ENCODE results near the gene PIK3CB.

PIK3CB gene

GRCh38 chr3:138846262-138846791 is 11.6 kb upstream of the PIK3CB start:
- no peaks in the 10 kb centered on the region for H3K27me3 ChIP-seq (ENCODE audit: insufficient read depth, low read length)
- no peak overlapping the region for H3K27ac ChIP-seq (ENCODE audit: low read depth, low read length, poor library complexity, severe bottlenecking)
- H3K4me1 ChIP-seq (ENCODE audit: insufficient read depth, low read length, severe bottlenecking): no peaks in the 10 kb centered on the region
- H3F3A ChIP-seq (ENCODE audit: insufficient read depth, low read length): no peaks in the 10 kb centered on the region
- no peaks in the 10 kb centered on the region for H3K9me3 ChIP-seq (ENCODE audit: low read length)
- no peaks in the 10 kb centered on the region for H3K9me2 ChIP-seq (ENCODE audit: low read depth, low read length)
- H4K20me1 ChIP-seq (ENCODE audit: insufficient read depth, low read length): no peaks in the 10 kb centered on the region
- H2AFZ ChIP-seq (ENCODE audit: low read length): no peak overlapping the region
- H3K79me2 ChIP-seq (ENCODE audit: insufficient read depth, low read length): no peaks in the 10 kb centered on the region
- no peak overlapping the region for H3K4me2 ChIP-seq (ENCODE audit: low read length)
- no peak for TF ChIP-seq EZH2 (IDR thresholded peaks at IDR 0.05; ENCODE audit: borderline replicate concordance, low read length)
- TF ChIP-seq CTCF (IDR thresholded peaks at IDR 0.05; ENCODE audit: low read length): no peak
- no peak overlapping the region for H3K9ac ChIP-seq (ENCODE audit: low read length)
- no peaks in the 10 kb centered on the region for H3K36me3 ChIP-seq (ENCODE audit: insufficient read depth, low read length)
- H3K4me3 ChIP-seq (ENCODE audit: low read depth, low read length, poor library complexity, severe bottlenecking): no peak overlapping the region

- H3K79me2 ChIP-seq (ENCODE audit: insufficient read depth, low read length): no peaks in the 10 kb centered on the region
- no peak for TF ChIP-seq CTCF (IDR thresholded peaks at IDR 0.05; ENCODE audit: low read length)
- no peak for TF ChIP-seq EZH2 (IDR thresholded peaks at IDR 0.05; ENCODE audit: borderline replicate concordance, low read length)
- no peaks in the 10 kb centered on the region for H3K27me3 ChIP-seq (ENCODE audit: insufficient read depth, low read length)
- no peaks in the 10 kb centered on the region for H3K4me1 ChIP-seq (ENCODE audit: insufficient read depth, low read length, severe bottlenecking)
- no peaks in the 10 kb centered on the region for H3K36me3 ChIP-seq (ENCODE audit: insufficient read depth, low read length)
- no peak overlapping the region for H3K4me3 ChIP-seq (ENCODE audit: low read depth, low read length, poor library complexity, severe bottlenecking)
- H3K4me2 ChIP-seq (ENCODE audit: low read length): no peak overlapping the region
- H2AFZ ChIP-seq (ENCODE audit: low read length): no peak overlapping the region
- no peak overlapping the region for H3K27ac ChIP-seq (ENCODE audit: low read depth, low read length, poor library complexity, severe bottlenecking)
- no peak overlapping the region for H3K9ac ChIP-seq (ENCODE audit: low read length)
- H3K9me3 ChIP-seq (ENCODE audit: low read length): no peaks in the 10 kb centered on the region
- H4K20me1 ChIP-seq (ENCODE audit: insufficient read depth, low read length): no peaks in the 10 kb centered on the region
- no peaks in the 10 kb centered on the region for H3F3A ChIP-seq (ENCODE audit: insufficient read depth, low read length)
- no peaks in the 10 kb centered on the region for H3K9me2 ChIP-seq (ENCODE audit: low read depth, low read length)
Measured at GRCh38 chr3:138845771-138846173, 11.0 kb upstream of the PIK3CB start.

GRCh38 chr3:138845181-138845601 is 10.5 kb upstream of the PIK3CB start:
- TF ChIP-seq EZH2 (IDR thresholded peaks at IDR 0.05; ENCODE audit: borderline replicate concordance, low read length) (no peak), CTCF (IDR thresholded peaks at IDR 0.05; ENCODE audit: low read length) (no peak)
- Histone ChIP-seq H2AFZ (ENCODE audit: low read length) (no peak overlapping the region), H3K4me2 (ENCODE audit: low read length) (no peak overlapping the region), H3K36me3 (ENCODE audit: insufficient read depth, low read length) (no peaks in the 10 kb centered on the region), H4K20me1 (ENCODE audit: insufficient read depth, low read length) (no peaks in the 10 kb centered on the region), H3K4me3 (ENCODE audit: low read depth, low read length, poor library complexity, severe bottlenecking) (no peak overlapping the region), H3K4me1 (ENCODE audit: insufficient read depth, low read length, severe bottlenecking) (no peaks in the 10 kb centered on the region), H3F3A (ENCODE audit: insufficient read depth, low read length) (no peaks in the 10 kb centered on the region), H3K9me3 (ENCODE audit: low read length) (no peaks in the 10 kb centered on the region), H3K79me2 (ENCODE audit: insufficient read depth, low read length) (no peaks in the 10 kb centered on the region), H3K9ac (ENCODE audit: low read length) (no peak overlapping the region), H3K27ac (ENCODE audit: low read depth, low read length, poor library complexity, severe bottlenecking) (no peak overlapping the region), H3K27me3 (ENCODE audit: insufficient read depth, low read length) (no peaks in the 10 kb centered on the region), H3K9me2 (ENCODE audit: low read depth, low read length) (no peaks in the 10 kb centered on the region)

Measured in OCI-LY1 (cell line).